GM19463 (cell line): ENCODE data around the gene PAIP2B.
"Not testable (repeated sequence)": the region's sequence is repeated elsewhere in the genome, so short reads cannot be mapped to it uniquely, and the experiment has no call there.

Source experiments
- ATAC-seq: cut with Tn5 transposase; IDR thresholded peaks from one replicate; pipeline ENCODE4 v1.9.1; 2021; ENCODE audit warnings: mild to moderate bottlenecking, moderate library complexity; ENCODE audit not compliant: unreplicated experiment

PAIP2B gene

GRCh38 chr2:71220743-71221142, 6.2 kb downstream of the PAIP2B start:
- ATAC-seq, result no peak

DNA sequence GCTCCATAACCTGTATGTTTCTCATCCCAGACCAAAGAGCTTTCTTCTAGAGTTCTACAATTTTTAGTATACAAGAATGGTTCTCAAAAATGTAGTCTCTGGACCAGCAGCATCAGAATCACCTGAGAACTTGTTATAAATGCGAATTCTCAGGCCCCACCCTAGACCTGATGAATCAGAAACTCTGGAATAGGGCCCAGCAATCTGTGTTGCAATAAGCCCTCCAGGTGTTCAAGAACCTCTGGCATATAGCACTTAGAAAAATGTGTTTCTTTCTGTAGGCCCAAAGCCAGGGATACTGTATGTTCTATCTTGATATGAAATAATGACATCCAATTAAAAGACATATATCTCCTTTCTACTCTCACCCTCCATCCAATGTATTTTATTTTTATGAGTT, 10.4 kb downstream of the PAIP2B start:
- no peak for ATAC-seq

GRCh38 chr2:71215447-71215846, 11.5 kb downstream of the PAIP2B start:
- ATAC-seq, result no peak

GRCh38 chr2:71212336-71212735, 14.6 kb downstream of the PAIP2B start:
- ATAC-seq, result no peak

DNA sequence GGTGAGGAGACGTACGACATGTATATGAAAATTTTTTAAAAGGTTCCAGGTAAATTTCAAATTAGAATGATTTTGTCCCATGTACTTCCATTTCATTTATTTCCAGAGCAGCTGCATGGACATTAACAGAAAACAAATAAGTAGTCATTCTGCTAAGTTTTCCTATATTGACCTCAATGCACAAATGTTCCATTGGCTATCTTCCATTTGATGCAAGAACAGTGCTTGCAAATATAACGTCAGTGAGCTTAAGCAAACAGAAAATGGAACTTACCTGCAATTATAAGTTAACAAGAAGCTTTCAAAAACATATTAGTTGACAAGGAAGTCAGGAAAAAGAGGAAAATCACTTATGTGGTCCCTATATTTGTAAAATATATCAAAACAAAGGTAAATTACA, 16.6 kb downstream of the PAIP2B start:
- no peak for ATAC-seq

DNA sequence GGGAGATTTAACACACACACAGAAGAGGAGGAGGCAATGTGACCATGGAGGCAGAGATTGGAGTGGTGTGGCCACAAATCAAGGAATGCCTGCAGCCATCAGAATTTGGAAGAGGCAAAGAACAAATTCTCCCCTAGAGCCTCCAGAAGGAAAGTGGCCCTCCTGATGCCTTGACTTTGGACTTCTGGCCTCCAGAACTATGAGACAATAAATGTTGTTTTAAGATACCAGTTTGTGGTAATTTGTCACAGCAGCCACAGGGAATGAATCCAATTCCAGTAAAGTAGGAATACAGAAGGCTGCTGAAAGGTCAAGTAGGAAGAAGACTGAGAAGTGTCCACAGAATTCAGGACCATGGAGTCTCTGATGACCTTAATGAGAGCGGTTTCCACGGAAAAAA, 18.1 kb downstream of the PAIP2B start:
- ATAC-seq, result no peak

DNA sequence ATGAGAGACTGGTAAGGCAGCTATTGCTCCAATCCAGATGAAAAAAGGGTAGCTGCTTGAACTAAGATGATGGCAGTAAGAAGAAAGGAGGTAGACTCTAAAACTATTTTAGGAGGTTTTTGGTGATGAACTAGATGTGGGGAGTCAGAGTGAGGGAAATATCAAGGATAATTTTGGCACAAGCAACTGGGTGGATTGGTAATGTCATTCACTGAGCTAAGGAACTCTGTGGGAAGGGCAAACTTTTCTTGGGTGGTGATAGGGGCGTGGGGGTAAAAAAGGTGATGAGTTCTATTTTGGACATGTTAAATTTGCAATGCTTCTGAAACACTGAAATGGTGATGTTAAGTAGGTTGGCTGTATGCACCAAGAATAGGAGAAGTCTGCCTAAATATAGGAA, 19.3 kb downstream of the PAIP2B start:
- no peak for ATAC-seq

DNA sequence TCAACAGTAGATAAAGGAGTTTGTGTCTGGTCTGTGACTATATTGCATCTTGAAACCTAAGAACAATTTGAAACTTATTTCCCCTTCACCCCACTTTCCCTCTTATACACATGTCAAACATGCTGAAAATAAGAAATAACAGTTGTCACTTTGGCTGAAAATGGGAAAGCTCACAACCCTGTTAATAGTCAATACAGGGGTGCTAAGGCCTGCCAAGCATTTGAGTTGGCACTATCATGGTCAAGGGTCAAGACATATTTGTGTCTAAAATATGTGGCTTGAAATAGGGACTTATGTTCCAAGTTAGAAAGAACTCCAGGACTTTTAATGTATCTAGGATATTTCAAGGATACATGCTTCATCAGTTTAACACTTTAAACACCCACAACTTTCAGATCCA, 20.6 kb downstream of the PAIP2B start:
- ATAC-seq, result no peak

DNA sequence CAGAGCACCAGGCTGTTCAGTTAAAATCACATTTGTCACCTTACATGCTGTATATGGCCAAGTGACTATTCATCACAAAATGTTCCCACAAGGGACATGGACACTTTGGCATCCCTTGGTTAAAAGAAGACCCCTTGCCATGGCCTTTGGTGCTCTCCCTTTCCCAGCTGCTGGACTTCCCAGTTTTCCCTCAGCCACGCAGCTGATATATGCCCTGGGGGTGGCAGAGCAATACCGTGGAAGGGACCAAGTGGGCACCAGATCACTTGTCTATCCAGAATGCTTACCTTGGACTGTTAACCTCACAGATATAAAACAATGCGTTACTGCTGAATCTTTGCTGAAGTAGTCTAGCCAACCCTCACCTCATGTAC, 35.3 kb downstream of the PAIP2B start:
- ATAC-seq, result no peak

DNA sequence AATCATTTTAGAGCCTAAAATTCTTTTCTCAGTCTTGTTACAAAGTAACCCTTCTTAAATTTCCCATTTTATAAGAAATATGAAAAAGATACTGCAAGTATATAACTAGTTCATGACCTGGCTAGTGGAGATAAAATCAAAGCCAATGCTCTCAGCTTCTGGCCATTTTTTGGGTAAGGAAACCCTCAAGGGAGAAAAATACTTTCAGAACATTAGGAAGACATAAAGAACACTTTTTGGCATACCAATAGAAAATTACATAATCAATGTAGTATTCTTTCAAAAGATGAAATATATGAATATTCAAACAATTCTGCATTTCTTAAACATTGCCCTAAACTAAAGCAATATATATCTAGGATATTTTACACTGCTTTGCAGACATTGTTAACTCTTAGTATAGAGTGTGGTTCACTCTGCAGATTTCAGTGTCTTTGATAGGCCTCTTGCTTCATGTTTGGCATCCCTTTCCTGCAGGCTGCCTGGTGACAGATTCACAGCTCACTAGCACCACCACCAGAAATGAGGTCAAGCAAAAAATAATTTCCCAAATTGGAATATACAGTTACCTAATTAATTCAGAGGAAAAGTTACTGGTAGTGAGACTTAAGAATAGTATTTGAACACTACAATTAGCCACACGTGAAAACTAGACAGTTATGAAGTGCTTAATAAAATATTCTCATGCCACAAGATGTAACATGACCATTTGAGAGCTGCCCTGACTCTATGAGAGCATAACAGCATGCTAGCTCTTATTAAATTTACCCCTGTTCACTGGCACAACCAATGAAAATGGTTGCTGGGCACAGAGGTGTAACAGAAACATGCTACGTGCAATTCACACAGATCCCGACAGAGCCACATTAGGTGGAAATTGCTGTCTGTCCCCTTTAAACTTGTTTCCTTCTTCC, 36.0 kb downstream of the PAIP2B start:
- no peak for ATAC-seq

GRCh38 chr2:71187589-71187988, 39.3 kb downstream of the PAIP2B start:
- ATAC-seq, result no peak

DNA sequence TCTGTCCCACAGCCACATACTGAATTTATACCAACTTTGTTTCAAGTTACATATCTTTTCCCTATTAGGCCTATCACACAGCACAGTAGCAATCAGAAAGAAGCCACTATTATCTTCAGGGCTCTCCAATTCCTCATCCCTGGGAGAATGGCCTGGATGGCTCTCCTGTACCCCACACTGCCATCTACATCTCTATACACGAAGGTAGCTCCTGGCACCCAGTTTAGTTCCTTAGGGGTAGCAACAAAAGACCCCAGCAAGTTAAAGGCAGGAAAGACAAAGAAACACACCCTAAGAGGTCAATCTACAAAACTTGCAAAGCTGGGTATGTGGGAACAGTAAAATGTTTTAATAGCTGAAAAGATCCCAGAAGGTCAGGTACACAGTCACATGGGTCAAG, 39.9 kb downstream of the PAIP2B start:
- no peak for ATAC-seq

GRCh38 chr2:71183306-71184115, 43.4 kb downstream of the PAIP2B start:
- not testable (repeated sequence) for ATAC-seq

GRCh38 chr2:71181316-71181715, 45.6 kb downstream of the PAIP2B start:
- ATAC-seq, result no peak

DNA sequence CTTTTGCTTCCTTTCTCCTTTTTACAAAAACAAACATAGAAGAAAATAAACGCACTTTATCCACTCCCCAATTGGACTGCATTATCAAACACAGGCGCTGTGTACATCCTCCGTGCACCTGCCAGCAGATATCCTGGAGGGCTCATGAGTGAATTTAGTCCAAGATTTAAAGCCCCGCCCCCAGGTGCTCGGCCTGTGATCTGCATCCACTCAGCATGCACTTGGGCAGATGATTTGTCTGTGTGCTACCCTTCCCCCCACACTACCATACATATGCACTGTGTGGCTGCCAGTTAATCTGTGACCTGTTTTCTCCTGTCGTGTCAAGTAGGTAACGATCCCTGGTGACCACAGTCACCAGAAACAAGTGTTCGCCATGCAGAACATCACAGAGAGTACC, 48.1 kb downstream of the PAIP2B start:
- ATAC-seq, result not testable (repeated sequence)

GRCh38 chr2:71174207-71174606, 52.7 kb downstream of the PAIP2B start:
- no peak for ATAC-seq

GRCh38 chr2:71173096-71173495, 53.8 kb downstream of the PAIP2B start:
- no peak for ATAC-seq

DNA sequence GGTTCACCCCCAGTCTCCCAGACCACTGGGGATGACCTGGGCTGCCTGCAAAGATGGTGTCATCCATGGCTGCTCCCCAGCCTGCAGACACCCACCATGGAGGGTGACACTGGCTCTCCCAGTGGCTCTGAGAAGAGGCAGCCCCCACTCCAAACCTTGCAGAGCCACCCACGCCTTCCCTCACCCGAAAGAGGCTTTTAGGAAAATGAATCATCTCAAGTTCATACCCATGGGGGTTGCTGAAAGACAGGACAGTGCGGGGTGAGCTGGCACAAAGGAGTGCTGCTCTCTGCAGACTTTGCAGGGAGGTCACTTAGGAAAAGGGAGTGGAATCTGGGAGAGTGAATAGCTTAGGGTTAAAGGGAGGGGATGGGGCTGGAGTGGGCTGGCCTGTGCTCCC, 60.1 kb downstream of the PAIP2B start:
- no peak for ATAC-seq

- no peak for ATAC-seq
Measured at GRCh38 chr2:71157124-71157793, 69.6 kb downstream of the PAIP2B start.

GRCh38 chr2:71156573-71156972, 70.3 kb downstream of the PAIP2B start:
- ATAC-seq, result no peak

GRCh38 chr2:71155846-71156245, 71.1 kb downstream of the PAIP2B start:
- no peak for ATAC-seq

DNA sequence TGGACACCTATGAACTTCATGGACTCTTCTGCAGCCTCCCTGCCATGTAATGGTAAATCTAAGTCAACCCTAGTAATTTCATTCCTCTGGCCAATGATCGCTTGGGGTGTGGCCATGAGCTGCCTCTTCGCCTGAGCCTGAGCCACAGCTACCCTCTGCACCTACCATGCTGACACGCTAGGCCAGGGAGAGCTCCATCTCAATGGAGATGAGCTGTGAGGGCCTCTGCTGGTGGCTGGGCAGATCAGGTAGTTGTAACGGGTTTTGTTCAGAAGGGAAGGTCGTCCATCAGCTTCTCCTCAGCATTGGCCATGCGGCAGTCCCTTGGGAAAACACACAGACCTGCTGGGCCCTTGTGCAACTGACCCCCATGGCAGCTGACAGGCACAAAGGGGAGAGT, 72.1 kb downstream of the PAIP2B start:
- ATAC-seq, result peak; percentile 72
